ENCODE measurements around the gene SUGT1.

DNA sequence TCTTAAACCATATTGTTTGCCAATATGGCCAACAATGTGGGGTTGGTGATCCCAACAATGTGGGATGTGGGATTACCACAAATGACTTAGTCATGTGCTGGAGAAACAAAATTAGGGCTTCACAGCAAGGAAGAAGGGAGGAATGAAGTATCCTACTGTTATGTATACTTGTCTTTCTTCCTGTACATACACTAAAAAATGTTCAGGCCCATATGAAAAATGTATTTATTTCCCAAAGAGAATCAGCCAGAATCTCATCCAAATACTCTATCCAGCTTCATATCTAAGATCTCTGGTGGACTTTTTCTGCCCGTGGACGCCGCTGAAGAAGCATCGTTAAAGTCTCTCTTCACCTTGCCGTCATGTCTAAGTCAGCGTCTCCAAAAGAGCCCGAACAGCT lies 10.5 kb upstream of the SUGT1 start, which contains the start of gene HNRNPA1L2:
- TF ChIP-seq POLR2AphosphoS5 (IDR thresholded peaks at IDR 0.05) (no peak), POLR2A (IDR thresholded peaks at IDR 0.05) (no peak)
- TF ChIP-seq, protein P1, sequence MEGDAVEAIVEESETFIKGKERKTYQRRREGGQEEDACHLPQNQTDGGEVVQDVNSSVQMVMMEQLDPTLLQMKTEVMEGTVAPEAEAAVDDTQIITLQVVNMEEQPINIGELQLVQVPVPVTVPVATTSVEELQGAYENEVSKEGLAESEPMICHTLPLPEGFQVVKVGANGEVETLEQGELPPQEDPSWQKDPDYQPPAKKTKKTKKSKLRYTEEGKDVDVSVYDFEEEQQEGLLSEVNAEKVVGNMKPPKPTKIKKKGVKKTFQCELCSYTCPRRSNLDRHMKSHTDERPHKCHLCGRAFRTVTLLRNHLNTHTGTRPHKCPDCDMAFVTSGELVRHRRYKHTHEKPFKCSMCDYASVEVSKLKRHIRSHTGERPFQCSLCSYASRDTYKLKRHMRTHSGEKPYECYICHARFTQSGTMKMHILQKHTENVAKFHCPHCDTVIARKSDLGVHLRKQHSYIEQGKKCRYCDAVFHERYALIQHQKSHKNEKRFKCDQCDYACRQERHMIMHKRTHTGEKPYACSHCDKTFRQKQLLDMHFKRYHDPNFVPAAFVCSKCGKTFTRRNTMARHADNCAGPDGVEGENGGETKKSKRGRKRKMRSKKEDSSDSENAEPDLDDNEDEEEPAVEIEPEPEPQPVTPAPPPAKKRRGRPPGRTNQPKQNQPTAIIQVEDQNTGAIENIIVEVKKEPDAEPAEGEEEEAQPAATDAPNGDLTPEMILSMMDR (IDR thresholded peaks at IDR 0.05), result no peak
